Measurements from ENCODE around the gene HES4.

DNA sequence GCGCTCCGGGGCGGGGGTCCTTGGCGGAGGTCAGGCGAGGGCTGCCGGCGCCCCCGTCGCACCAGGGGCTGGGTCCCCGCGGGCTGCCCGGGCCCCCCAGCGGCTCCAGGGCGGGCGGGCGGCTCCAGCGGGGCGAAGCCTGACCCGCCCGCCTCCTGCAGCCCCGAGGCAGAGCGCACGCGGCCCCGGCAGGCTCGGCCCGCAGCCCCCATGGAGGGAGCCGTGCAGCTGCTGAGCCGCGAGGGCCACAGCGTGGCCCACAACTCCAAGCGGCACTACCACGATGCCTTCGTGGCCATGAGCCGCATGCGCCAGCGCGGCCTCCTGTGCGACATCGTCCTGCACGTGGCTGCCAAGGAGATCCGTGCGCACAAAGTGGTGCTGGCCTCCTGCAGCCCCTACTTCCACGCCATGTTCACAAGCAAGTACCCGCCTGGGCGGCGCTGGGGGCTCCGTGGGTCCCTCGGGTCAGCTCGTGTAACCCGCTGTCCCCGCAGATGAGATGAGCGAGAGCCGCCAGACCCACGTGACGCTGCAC lies 38.7 kb downstream of the HES4 start:
- TF ChIP-seq CTCF (conservative IDR thresholded peaks at IDR 0.05; ENCODE audit: low read length) (no peak), EZH2phosphoT487 (IDR thresholded peaks at IDR 0.05; ENCODE audit: borderline replicate concordance) (no peak)
